Keratinocyte (primary cell): Measurements from ENCODE around the gene GADD45B. TPM values are rescaled to one million over a fixed set of nuclear protein-coding genes. Genes with fewer than 3 reads are reported as not detected.
A peak's percentile ranks its signal among the peaks of the same experiment; 100 is the strongest.

Experiments used
- DNase-seq: peaks from one replicate; pipeline ENCODE4 v3.0.0-alpha.2; 2011; ENCODE audit warnings: low read depth, missing footprints, low spot score
- FAIRE-seq: peaks from 2 replicates; lab custom pipeline; 2011; peaks lifted over from hg19 to GRCh38; lab: Jason Lieb, UNC
- H2AFZ ChIP-seq: 2 replicates; pipeline ENCODE4 v1.6.0; 2012; ENCODE audit warnings: low read length, control low read depth, inconsistent platforms; ENCODE audit not compliant: control insufficient read depth
- H3K27ac ChIP-seq: 2 replicates; pipeline ENCODE4 v1.5.1; 2011; ENCODE audit warnings: low read length; ENCODE audit not compliant: control insufficient read depth, insufficient read depth
- H3K27me3 ChIP-seq: 3 replicates; pipeline ENCODE4 v1.6.0; 2011; ENCODE audit warnings: low read length; ENCODE audit not compliant: control insufficient read depth, insufficient read depth; ENCODE audit errors: extremely low read depth
- H3K36me3 ChIP-seq, 2 experiments: 2 replicates in 1 of 2; 3 replicates in 1 of 2; pipeline ENCODE4 v1.5.1; 2011; ENCODE audit warnings: low read length in 2 of 2, mild to moderate bottlenecking in 1 of 2; ENCODE audit not compliant: control insufficient read depth in 2 of 2, insufficient read depth in 2 of 2; ENCODE audit errors: extremely low read depth in 1 of 2
- H3K4me1 ChIP-seq: 3 replicates; pipeline ENCODE4 v1.5.1; 2011; ENCODE audit warnings: low read length; ENCODE audit not compliant: control insufficient read depth, insufficient read depth; ENCODE audit errors: extremely low read depth
- H3K4me2 ChIP-seq: 3 replicates; pipeline ENCODE4 v1.6.0; 2011; ENCODE audit warnings: low read depth, low read length; ENCODE audit not compliant: control insufficient read depth, insufficient read depth; ENCODE audit errors: extremely low read depth
- H3K4me3 ChIP-seq, 3 experiments: fragments of 200-600 bp in 1 of 3; sonication (generic) in 1 of 3; 2 replicates in 2 of 3; 3 replicates in 1 of 3; pipeline ENCODE4 v1.5.1; 2011 to 2016; ENCODE audit warnings: low read length in 3 of 3, mild to moderate bottlenecking in 3 of 3, control low read depth in 2 of 3, inconsistent platforms in 1 of 3, low read depth in 1 of 3, mixed read lengths in 1 of 3, mixed run types in 1 of 3, moderate library complexity in 1 of 3; ENCODE audit not compliant: control insufficient read depth in 2 of 3, insufficient read depth in 2 of 3; ENCODE audit errors: extremely low read depth in 1 of 3
- H3K79me2 ChIP-seq: 2 replicates; pipeline ENCODE4 v1.6.0; 2012; ENCODE audit warnings: low read length; ENCODE audit not compliant: control insufficient read depth, insufficient read depth
- H3K9ac ChIP-seq: 3 replicates; pipeline ENCODE4 v1.6.0; 2011; ENCODE audit warnings: low read length; ENCODE audit not compliant: control insufficient read depth, insufficient read depth; ENCODE audit errors: extremely low read depth
- H3K9me1 ChIP-seq: 3 replicates; pipeline ENCODE4 v1.6.0; 2011; ENCODE audit warnings: low read length; ENCODE audit not compliant: control insufficient read depth, insufficient read depth; ENCODE audit errors: extremely low read depth
- H3K9me3 ChIP-seq: 2 replicates; pipeline ENCODE4 v1.5.1; 2012; ENCODE audit warnings: low read depth, low read length; ENCODE audit not compliant: control insufficient read depth
- H4K20me1 ChIP-seq: 3 replicates; pipeline ENCODE4 v1.6.0; 2011; ENCODE audit warnings: low read length; ENCODE audit not compliant: control insufficient read depth, insufficient read depth; ENCODE audit errors: extremely low read depth
- CTCF ChIP-seq, 3 experiments: IDR thresholded peaks in 1 of 3; conservative IDR thresholded peaks in 1 of 3; optimal IDR thresholded peaks in 1 of 3; 2 replicates in 2 of 3; 3 replicates in 1 of 3; pipeline versions ENCODE3 to v1.5.1; 2011; ENCODE audit warnings: low read length in 3 of 3, mild to moderate bottlenecking in 3 of 3, moderate library complexity in 2 of 3, control low read depth in 1 of 3, inconsistent platforms in 1 of 3; ENCODE audit not compliant: insufficient read depth in 2 of 3; ENCODE audit errors: extremely low read depth in 1 of 3
- EZH2 ChIP-seq: IDR thresholded peaks from one replicate; pipeline ENCODE4 v1.6.1; 2012; ENCODE audit warnings: inconsistent platforms, mild to moderate bottlenecking, low read length, moderate library complexity
- dilution Hi-C: fragments of 300-500 bp; cut with MboI; formaldehyde crosslinking; loops from one replicate; pipeline ENCODE4 v1.7.0; 2020; ENCODE audit warnings: low sequenced_read_pairs; ENCODE audit not compliant: extremely low pct_ligation_motif_present
- polyA plus RNA-seq, 5 experiments: library from polyadenylated mRNA; depleted of rRNA in 3 of 5; stranded (reverse) in 3 of 5; stranded (forward) in 1 of 5; unstranded in 1 of 5; fragments of >200 nt; gene quantifications; 1 replicate in 1 of 5; 2 replicates in 3 of 5; 3 replicates in 1 of 5; pipeline versions ENCODE4 v1.2.1 to v1.2.3, GENCODE V29; 2011 to 2012; ENCODE audit warnings: missing spikeins in 2 of 5, low read depth in 1 of 5, low replicate concordance in 1 of 5

Gene GADD45B
- polyA plus RNA-seq, 1 donor (not counting 4 experiments of a cell fraction or from before 2014, with no cell fraction given): 20.6 TPM

- Histone ChIP-seq H3K4me3 (peak overlapping the region; percentile 79 to 98 (median 91)), H3K4me1 (peaks cover 10% of the 10 kb centered on the region), H3K9ac (peak overlapping the region; percentile 86), H4K20me1 (peaks cover 6% of the 10 kb centered on the region), H2AFZ (no peak overlapping the region), H3K4me2 (peak overlapping the region; percentile 88), H3K36me3 (peaks cover 0 to 3% of the 10 kb centered on the region in 2 experiments), H3K27me3 (no peaks in the 10 kb centered on the region), H3K79me2 (peaks cover 55% of the 10 kb centered on the region), H3K9me3 (no peaks in the 10 kb centered on the region), H3K9me1 (no peaks in the 10 kb centered on the region), H3K27ac (peak overlapping the region; percentile 66)
- dilution Hi-C loops: no loop called here
- no peak for DNase-seq
- no peak for TF ChIP-seq EZH2
- TF ChIP-seq CTCF (optimal IDR thresholded peaks at IDR 0.05 in 1 of 3, IDR thresholded peaks at IDR 0.05 in 1 of 3, conservative IDR thresholded peaks at IDR 0.05 in 1 of 3; ENCODE audit: extremely low read depth in 1 of 3, insufficient read depth in 2 of 3, low read length in 3 of 3): no peak
- no peak for FAIRE-seq
Measured at GRCh38 chr19:2455851-2456570, 19.9 kb upstream of the GADD45B start.

- H3K4me3 ChIP-seq: peak overlapping the region in 2 of 3 experiments; percentile 35 to 49
- H3K36me3 ChIP-seq: peaks cover 0 to 2% of the 10 kb centered on the region in 2 experiments
- no peaks in the 10 kb centered on the region for H3K27me3 ChIP-seq
- H2AFZ ChIP-seq: peak overlapping the region; percentile 83
- no peaks in the 10 kb centered on the region for H3K9me1 ChIP-seq
- peaks cover 4% of the 10 kb centered on the region for H4K20me1 ChIP-seq
- DNase-seq (no peak), FAIRE-seq (no peak)
- peaks cover 10% of the 10 kb centered on the region for H3K4me1 ChIP-seq
- peak overlapping the region; percentile 26 for H3K27ac ChIP-seq
- no peaks in the 10 kb centered on the region for H3K9me3 ChIP-seq
- TF ChIP-seq CTCF (optimal IDR thresholded peaks at IDR 0.05 in 1 of 3, IDR thresholded peaks at IDR 0.05 in 1 of 3, conservative IDR thresholded peaks at IDR 0.05 in 1 of 3; ENCODE audit: extremely low read depth in 1 of 3, insufficient read depth in 2 of 3, low read length in 3 of 3) (no peak), EZH2 (no peak)
- dilution Hi-C loops: no loop called here
- peak overlapping the region; percentile 86 for H3K9ac ChIP-seq
- peak overlapping the region; percentile 76 for H3K4me2 ChIP-seq
- peaks cover 41% of the 10 kb centered on the region for H3K79me2 ChIP-seq
Measured at GRCh38 chr19:2457394-2458037, 18.4 kb upstream of the GADD45B start.
